Stimulated activated CD8-positive, alpha-beta memory T cell treated with anti-CD3 and anti-CD28 coated beads, Interleukin-4, amount 100 ng/mL, for 48 hours (primary cell): ENCODE data around the gene MRPL42.
"Not testable (repeated sequence)": the region's sequence is repeated elsewhere in the genome, so short reads cannot be mapped to it uniquely, and the experiment has no call there.

Source experiments
- DNase-seq: peaks from one replicate; pipeline ENCODE4 v3.0.0-alpha.2; 2020

MRPL42 gene

GRCh38 chr12:93467351-93468007, at the start of gene MRPL42:
MRPL42 (plus strand) TSS chr12:93467514; CDS start chr12:93469286, 1,772 bp downstream.
- DNase-seq: peak; percentile 96

GRCh38 chr12:93417967-93418480, 49.3 kb upstream of the MRPL42 start:
- no peak for DNase-seq

- DNase-seq: no peak
These were observed 47.8 kb upstream of the MRPL42 start for GRCh38 chr12:93419388-93420034.

GRCh38 chr12:93422050-93422449, 45.3 kb upstream of the MRPL42 start:
- no peak for DNase-seq

GRCh38 chr12:93425736-93426411, 41.4 kb upstream of the MRPL42 start:
- no peak for DNase-seq

GRCh38 chr12:93426412-93426805, 40.9 kb upstream of the MRPL42 start:
- no peak for DNase-seq

- no peak for DNase-seq
These were observed 39.3 kb upstream of the MRPL42 start for GRCh38 chr12:93427779-93428564.

- DNase-seq: no peak
These were observed 37.9 kb upstream of the MRPL42 start for GRCh38 chr12:93429448-93429847.

GRCh38 chr12:93429852-93430251, 37.5 kb upstream of the MRPL42 start:
- DNase-seq: no peak

GRCh38 chr12:93430280-93430679, 37.0 kb upstream of the MRPL42 start:
- DNase-seq: no peak

- not testable (repeated sequence) for DNase-seq
These were observed 35.3 kb upstream of the MRPL42 start for GRCh38 chr12:93432031-93432430.

- no peak for DNase-seq
These were observed 33.0 kb upstream of the MRPL42 start for GRCh38 chr12:93434256-93434865.

- no peak for DNase-seq
These were observed 28.9 kb upstream of the MRPL42 start for GRCh38 chr12:93438266-93439050.

GRCh38 chr12:93440043-93440835, 27.1 kb upstream of the MRPL42 start:
- DNase-seq: no peak

GRCh38 chr12:93441081-93441616, 26.2 kb upstream of the MRPL42 start:
- peak; percentile 47 for DNase-seq

GRCh38 chr12:93441617-93442410, 25.5 kb upstream of the MRPL42 start, which contains the start of gene UBE2N:
UBE2N (minus strand) TSS chr12:93441947; CDS start chr12:93441884, 63 bp downstream.
- DNase-seq: peak; percentile 97

- DNase-seq: no peak
These were observed 24.6 kb upstream of the MRPL42 start for GRCh38 chr12:93442411-93443340.

- DNase-seq: no peak
These were observed 23.7 kb upstream of the MRPL42 start for GRCh38 chr12:93443576-93443975.
